H1 (cell line): ENCODE results near the gene SLC27A5. TPM values are rescaled to one million over a fixed set of nuclear protein-coding genes. Genes with fewer than 3 reads are reported as not detected.

ENCODE experiments used
- CTCF ChIA-PET: fragments of 300-600 bp; sonication (Branson Sonifier 250); formaldehyde crosslinking; loops from one replicate; lab custom pipeline; 2021; ENCODE audit not compliant: partially characterized antibody; lab: Charles Lee
- POLR2A ChIA-PET: fragments of 300-600 bp; sonication (Branson Sonifier 250); formaldehyde crosslinking; loops from one replicate; lab custom pipeline; 2021; ENCODE audit warnings: inconsistent platforms; ENCODE audit not compliant: partially characterized antibody; lab: Charles Lee
- DNase-seq, 2 experiments: peaks; one replicate each; pipeline versions ENCODE4 v3.0.0 to v3.0.0-alpha.2; 2010 to 2022; ENCODE audit warnings: low spot score in 2 of 2, low read depth in 1 of 2, mixed read lengths in 1 of 2
- FAIRE-seq: peaks from 2 replicates; lab custom pipeline; 2011; peaks lifted over from hg19 to GRCh38; lab: Jason Lieb, UNC
- H2AFZ ChIP-seq: 2 replicates; pipeline ENCODE4 v1.8.1; 2012; ENCODE audit warnings: low read length, inconsistent platforms
- H2AK5ac ChIP-seq: 2 replicates; pipeline ENCODE4 v1.6.1; 2013; ENCODE audit warnings: low read depth, low read length
- H2BK120ac ChIP-seq: replicated peaks from 2 replicates; pipeline ENCODE3; 2013; ENCODE audit warnings: low read depth, low read length, inconsistent platforms
- H2BK12ac ChIP-seq: 2 replicates; pipeline ENCODE4 v1.6.1; 2013; ENCODE audit warnings: low read depth, low read length
- H2BK15ac ChIP-seq: 2 replicates; pipeline ENCODE4 v1.6.1; 2013; ENCODE audit warnings: low read length
- H2BK20ac ChIP-seq: 2 replicates; pipeline ENCODE4 v1.6.1; 2013; ENCODE audit warnings: low read length
- H2BK5ac ChIP-seq: 2 replicates; pipeline ENCODE4 v1.6.1; 2013; ENCODE audit warnings: low read depth, low read length
- H3K14ac ChIP-seq: 2 replicates; pipeline ENCODE4 v1.6.1; 2013; ENCODE audit warnings: inconsistent platforms; ENCODE audit not compliant: insufficient read length
- H3K18ac ChIP-seq: 2 replicates; pipeline ENCODE4 v1.6.1; 2013; ENCODE audit warnings: low read length; ENCODE audit errors: extremely low read depth
- H3K23ac ChIP-seq: 2 replicates; pipeline ENCODE4 v1.6.1; 2013; ENCODE audit warnings: inconsistent platforms; ENCODE audit not compliant: insufficient read length
- H3K23me2 ChIP-seq: 2 replicates; pipeline ENCODE4 v1.6.1; 2013; ENCODE audit warnings: low read depth, low read length
- H3K27ac ChIP-seq: 2 replicates; pipeline ENCODE4 v1.6.1; 2011; ENCODE audit warnings: low read depth, low read length, inconsistent platforms
- H3K27me3 ChIP-seq, 4 experiments: replicated peaks in 1 of 4; 1 replicate in 1 of 4; 2 replicates in 3 of 4; pipeline versions ENCODE4 v1.6.1 to v1.8.1; 2011 to 2013; ENCODE audit warnings: low read length in 3 of 4, mild to moderate bottlenecking in 3 of 4, inconsistent platforms in 2 of 4, mixed read lengths in 2 of 4, moderate library complexity in 1 of 4; ENCODE audit not compliant: control insufficient read depth in 3 of 4, insufficient read depth in 3 of 4; ENCODE audit errors: extremely low read depth in 1 of 4
- H3K36me3 ChIP-seq, 4 experiments: 2 replicates each; pipeline versions ENCODE4 v1.6.1 to v1.8.1; 2011 to 2013; ENCODE audit warnings: mild to moderate bottlenecking in 4 of 4, low read length in 3 of 4, moderate library complexity in 2 of 4, control low read depth in 1 of 4, inconsistent platforms in 1 of 4; ENCODE audit not compliant: insufficient read depth in 4 of 4, control insufficient read depth in 2 of 4
- H3K4ac ChIP-seq: replicated peaks from 2 replicates; pipeline ENCODE3; 2013; ENCODE audit warnings: low read length, low read depth, mixed read lengths, inconsistent platforms; ENCODE audit not compliant: insufficient read length
- H3K4me1 ChIP-seq, 4 experiments: replicated peaks in 1 of 4; 1 replicate in 1 of 4; 2 replicates in 3 of 4; pipeline versions ENCODE4 v1.6.1 to v1.8.1; 2011 to 2013; ENCODE audit warnings: low read length in 3 of 4, inconsistent platforms in 2 of 4, mixed read lengths in 1 of 4; ENCODE audit not compliant: insufficient read depth in 4 of 4, control insufficient read depth in 3 of 4
- H3K4me2 ChIP-seq, 2 experiments: 2 replicates each; pipeline versions ENCODE4 v1.6.1 to v1.8.1; 2011 to 2013; ENCODE audit warnings: low read depth in 2 of 2, low read length in 2 of 2, control low read depth in 1 of 2, inconsistent platforms in 1 of 2, mild to moderate bottlenecking in 1 of 2; ENCODE audit not compliant: insufficient read depth in 1 of 2
- H3K4me3 ChIP-seq, 4 experiments: fragments of 200-600, 300-600 bp in 1 of 4; sonication (generic), shearing (Covaris generic), sonication (Bioruptor Twin) in 1 of 4; 2 replicates each; pipeline versions ENCODE4 v1.5.1 to v1.8.1; 2011 to 2016; ENCODE audit warnings: low read length in 4 of 4, low read depth in 3 of 4, control low read depth in 2 of 4, inconsistent platforms in 2 of 4, mild to moderate bottlenecking in 2 of 4, mixed read lengths in 1 of 4, moderate library complexity in 1 of 4; ENCODE audit not compliant: insufficient read depth in 2 of 4; ENCODE audit errors: extremely low read depth in 1 of 4
- H3K56ac ChIP-seq: replicated peaks from 2 replicates; pipeline ENCODE3; 2013; ENCODE audit warnings: low read depth, mild to moderate bottlenecking, mixed read lengths, low read length, inconsistent platforms; ENCODE audit not compliant: insufficient read length
- H3K79me1 ChIP-seq: 2 replicates; pipeline ENCODE4 v1.6.1; 2013; ENCODE audit warnings: low read depth, low read length, control low read depth
- H3K79me2 ChIP-seq, 2 experiments: 2 replicates each; pipeline versions ENCODE4 v1.6.1 to v1.8.1; 2012 to 2013; ENCODE audit warnings: low read length in 2 of 2, mild to moderate bottlenecking in 2 of 2, inconsistent platforms in 1 of 2; ENCODE audit not compliant: insufficient read depth in 2 of 2, control insufficient read depth in 1 of 2
- H3K9ac ChIP-seq, 4 experiments: replicated peaks in 1 of 4; 1 replicate in 1 of 4; 2 replicates in 3 of 4; pipeline versions ENCODE4 v1.6.1 to v1.8.1; 2011 to 2013; ENCODE audit warnings: low read depth in 3 of 4, low read length in 3 of 4, control low read depth in 2 of 4, mild to moderate bottlenecking in 2 of 4, moderate library complexity in 2 of 4, inconsistent platforms in 1 of 4; ENCODE audit errors: extremely low read depth in 1 of 4
- H3K9me3 ChIP-seq, 2 experiments: 2 replicates each; pipeline versions ENCODE4 v1.6.1 to v1.8.1; 2012 to 2013; ENCODE audit warnings: mild to moderate bottlenecking in 2 of 2, moderate library complexity in 2 of 2, control low read depth in 1 of 2, inconsistent platforms in 1 of 2, low read depth in 1 of 2, low read length in 1 of 2, mixed read lengths in 1 of 2; ENCODE audit not compliant: insufficient read depth in 2 of 2
- H4K20me1 ChIP-seq, 2 experiments: replicated peaks in 1 of 2; 2 replicates each; pipeline versions ENCODE3 to v1.8.1; 2011 to 2013; ENCODE audit warnings: inconsistent platforms in 2 of 2, low read length in 2 of 2, mild to moderate bottlenecking in 1 of 2; ENCODE audit not compliant: insufficient read depth in 2 of 2, control insufficient read depth in 1 of 2
- H4K5ac ChIP-seq: 2 replicates; pipeline ENCODE4 v1.6.1; 2013; ENCODE audit warnings: low read length, low read depth, mixed read lengths, inconsistent platforms; ENCODE audit not compliant: insufficient read length
- H4K8ac ChIP-seq: 2 replicates; pipeline ENCODE4 v1.8.0; 2013; ENCODE audit warnings: mild to moderate bottlenecking, moderate library complexity, low read length, inconsistent platforms; ENCODE audit not compliant: insufficient read depth; ENCODE audit errors: extremely low read depth
- H4K91ac ChIP-seq: replicated peaks from 2 replicates; pipeline ENCODE3; 2013; ENCODE audit warnings: low read length, mixed read lengths, inconsistent platforms; ENCODE audit not compliant: insufficient read length
- BRCA1 ChIP-seq: IDR thresholded peaks from 2 replicates; pipeline ENCODE4 v1.6.1; 2012; ENCODE audit warnings: low read depth, low read length, improper control_type of control experiment
- EP300 ChIP-seq, 2 experiments: IDR thresholded peaks; 1 replicate in 1 of 2; 2 replicates in 1 of 2; pipeline ENCODE4 v1.6.1; 2011 to 2012; ENCODE audit warnings: low read depth in 2 of 2, low read length in 2 of 2, mild to moderate bottlenecking in 2 of 2, borderline replicate concordance in 1 of 2, inconsistent platforms in 1 of 2, moderate library complexity in 1 of 2
- RAD21 ChIP-seq, 2 experiments: IDR thresholded peaks in 1 of 2; conservative IDR thresholded peaks in 1 of 2; 2 replicates each; pipeline ENCODE4 v1.6.1; 2011; ENCODE audit warnings: low read depth in 2 of 2, low read length in 2 of 2, improper control_type of control experiment in 1 of 2, inconsistent platforms in 1 of 2, mild to moderate bottlenecking in 1 of 2, moderate library complexity in 1 of 2
- RFX5 ChIP-seq: IDR thresholded peaks from 2 replicates; pipeline ENCODE4 v1.6.1; 2011; ENCODE audit warnings: low read depth, low read length, improper control_type of control experiment, borderline replicate concordance
- TBP ChIP-seq: IDR thresholded peaks from 2 replicates; pipeline ENCODE4 v1.6.1; 2011; ENCODE audit warnings: low read depth, low read length, improper control_type of control experiment
- WGBS, 2 experiments: shearing (Covaris generic) in 1 of 2; methylation state at CpG; one replicate each; pipeline versions ENCODE4 v1.1.6 to v1.1.7; 2013 to 2015; ENCODE audit warnings: low lambda C conversion rate in 2 of 2, mixed read lengths in 2 of 2, inconsistent platforms in 1 of 2, low coverage in 1 of 2, missing lambda C conversion rate in 1 of 2; ENCODE audit not compliant: insufficient replicate concordance in 2 of 2, insufficient coverage in 1 of 2, insufficient read length in 1 of 2; ENCODE audit errors: extremely low coverage in 1 of 2, missing lambda C conversion rate in 1 of 2; 5-methylcytosine and 5-hydroxymethylcytosine counted together
- polyA plus RNA-seq, 7 experiments: library from polyadenylated mRNA; depleted of rRNA in 3 of 7; stranded (reverse) in 5 of 7; unstranded in 2 of 7; fragments of >200 nt in 5 of 7; fragments of 200-250 nt in 2 of 7; gene quantifications; 1 replicate in 5 of 7; 2 replicates in 1 of 7; 4 replicates in 1 of 7; pipeline versions ENCODE4 v1.2.1 to v1.2.3, GENCODE V29; 2011 to 2013; ENCODE audit warnings: missing spikeins in 2 of 7, mixed read lengths in 2 of 7
- total RNA-seq: library from RNA; stranded (reverse); fragmentation: NEBNext Ultra II Directional; extraction: Animal tissue kit (Norgen Biotek cat#: 25700); gene quantifications from 2 replicates; pipeline ENCODE4 v1.2.1, GENCODE V29; 2021

Gene SLC27A5
- total and polyA plus RNA-seq, 2 of the 8 experiments (the other 6 are each of a cell fraction or from before 2014, with no cell fraction given) = 25.1 to 80.5 TPM

GRCh38 chr19:58471736-58472135 lies 40.1 kb downstream of the SLC27A5 start:
- no peak overlapping the region for H3K18ac ChIP-seq
- H3K9ac ChIP-seq = no peak overlapping the region
- no peaks in the 10 kb centered on the region for H3K9me3 ChIP-seq
- H2AK5ac ChIP-seq = no peak overlapping the region
- H4K91ac ChIP-seq = no peak overlapping the region
- no peak overlapping the region for H2BK12ac ChIP-seq
- no peak overlapping the region for H2AFZ ChIP-seq
- H2BK5ac ChIP-seq = no peak overlapping the region
- no peaks in the 10 kb centered on the region for H3K79me2 ChIP-seq
- no peak overlapping the region for H2BK15ac ChIP-seq
- TF ChIP-seq EP300 (IDR thresholded peaks at IDR 0.05; ENCODE audit: borderline replicate concordance in 1 of 2, low read depth in 2 of 2, low read length in 2 of 2) (no peak), BRCA1 (no peak), RFX5 (no peak), RAD21 (IDR thresholded peaks at IDR 0.05 in 1 of 2, conservative IDR thresholded peaks at IDR 0.05 in 1 of 2; ENCODE audit: low read depth in 2 of 2, low read length in 2 of 2) (no peak), TBP (no peak)
- TF ChIP-seq, all 59 proteins: peak for 0
- Histone ChIP-seq H3K27me3 (no peaks in the 10 kb centered on the region; a peak in 2 of 7 replicates), H3K56ac (no peak overlapping the region), H3K14ac (no peak overlapping the region), H2BK120ac (no peak overlapping the region), H3K79me1 (peaks cover 6% of the 10 kb centered on the region; the same call in 1 of the 2 replicates), H3K4me1 (peaks cover 0 to 5% (median 4%) of the 10 kb centered on the region in 4 experiments; a peak in 6 of 7 replicates), H4K8ac (no peak overlapping the region), H3K23ac (no peak overlapping the region), H3K23me2 (peaks cover 17% of the 10 kb centered on the region), H3K36me3 (peaks cover 2 to 7% (median 4%) of the 10 kb centered on the region in 4 experiments; a peak in 5 of 8 replicates), H2BK20ac (no peak overlapping the region), H3K4ac (no peak overlapping the region), H4K5ac (no peak overlapping the region), H3K4me2 (no peak overlapping the region), H3K4me3 (no peak overlapping the region), H3K27ac (no peak overlapping the region), H4K20me1 (peaks cover 6 to 12% of the 10 kb centered on the region in 2 experiments)
- WGBS, 2 experiments = 94% methylated on average over 28 of the region's 39 CpGs; no CpG with 5 or more reads in 1 of the 2 experiments
- FAIRE-seq (no peak), DNase-seq (no peak)
- ChIA-PET POLR2A (no interaction called here), CTCF (no interaction called here)
